OCI-M2 (cell line): Measurements from ENCODE around the gene AFG3L2.

Experiments
- DNase-seq: peaks from one replicate; lab custom pipeline; 2025; ENCODE audit not compliant: unreplicated experiment; lab: John Stamatoyannopoulos, UW

AFG3L2 gene

DNA sequence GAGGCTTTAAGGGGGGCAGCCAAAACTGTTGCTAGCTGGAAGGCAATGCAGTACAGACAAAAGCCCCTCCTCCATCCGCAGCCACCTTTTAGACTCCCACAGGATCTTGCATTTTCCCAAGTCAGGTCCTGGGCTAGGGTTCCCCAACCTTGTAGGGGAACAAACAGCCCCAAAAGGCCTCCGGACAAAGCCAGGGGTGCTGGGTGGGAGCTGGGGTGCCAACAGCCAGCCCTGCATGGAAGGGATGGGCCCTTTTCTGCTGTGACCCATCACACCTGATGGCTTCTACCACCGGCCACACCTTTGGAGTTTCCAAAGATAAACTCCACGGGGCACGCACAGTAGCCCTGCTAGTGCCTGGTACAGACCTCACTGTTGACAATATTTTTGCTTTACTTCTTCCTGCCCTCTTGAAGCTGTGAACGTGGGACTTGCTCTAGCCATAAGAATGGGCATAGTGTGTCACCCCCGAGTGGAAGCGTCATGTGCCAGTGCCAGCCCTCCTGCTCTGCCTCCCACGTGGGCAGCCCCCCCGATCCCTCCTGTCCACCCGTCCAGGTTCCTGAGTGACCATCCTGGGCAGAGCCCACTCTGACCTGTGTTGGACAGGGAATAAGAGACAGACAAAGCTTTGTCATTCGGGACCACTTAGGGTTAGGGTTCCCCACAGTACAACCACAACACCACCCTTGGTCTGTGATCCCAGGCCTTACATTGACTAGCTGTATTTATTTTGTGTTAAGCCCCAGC is 50.1 kb downstream of the AFG3L2 start:
- no peak for DNase-seq

DNA sequence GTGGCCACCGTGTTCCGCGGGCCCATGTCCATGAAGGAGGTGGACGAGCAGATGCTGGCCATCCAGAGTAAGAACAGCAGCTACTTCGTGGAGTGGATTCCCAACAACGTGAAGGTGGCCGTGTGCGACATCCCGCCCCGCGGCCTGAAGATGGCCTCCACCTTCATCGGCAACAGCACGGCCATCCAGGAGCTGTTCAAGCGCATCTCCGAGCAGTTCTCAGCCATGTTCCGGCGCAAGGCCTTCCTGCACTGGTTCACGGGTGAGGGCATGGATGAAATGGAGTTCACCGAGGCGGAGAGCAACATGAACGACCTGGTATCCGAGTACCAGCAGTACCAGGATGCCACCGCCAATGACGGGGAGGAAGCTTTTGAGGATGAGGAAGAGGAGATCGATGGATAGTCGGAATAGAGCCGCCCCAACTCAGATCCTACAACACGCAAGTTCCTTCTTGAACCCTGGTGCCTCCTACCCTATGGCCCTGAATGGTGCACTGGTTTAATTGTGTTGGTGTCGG is 51.2 kb downstream of the AFG3L2 start:
- DNase-seq = no peak

DNA sequence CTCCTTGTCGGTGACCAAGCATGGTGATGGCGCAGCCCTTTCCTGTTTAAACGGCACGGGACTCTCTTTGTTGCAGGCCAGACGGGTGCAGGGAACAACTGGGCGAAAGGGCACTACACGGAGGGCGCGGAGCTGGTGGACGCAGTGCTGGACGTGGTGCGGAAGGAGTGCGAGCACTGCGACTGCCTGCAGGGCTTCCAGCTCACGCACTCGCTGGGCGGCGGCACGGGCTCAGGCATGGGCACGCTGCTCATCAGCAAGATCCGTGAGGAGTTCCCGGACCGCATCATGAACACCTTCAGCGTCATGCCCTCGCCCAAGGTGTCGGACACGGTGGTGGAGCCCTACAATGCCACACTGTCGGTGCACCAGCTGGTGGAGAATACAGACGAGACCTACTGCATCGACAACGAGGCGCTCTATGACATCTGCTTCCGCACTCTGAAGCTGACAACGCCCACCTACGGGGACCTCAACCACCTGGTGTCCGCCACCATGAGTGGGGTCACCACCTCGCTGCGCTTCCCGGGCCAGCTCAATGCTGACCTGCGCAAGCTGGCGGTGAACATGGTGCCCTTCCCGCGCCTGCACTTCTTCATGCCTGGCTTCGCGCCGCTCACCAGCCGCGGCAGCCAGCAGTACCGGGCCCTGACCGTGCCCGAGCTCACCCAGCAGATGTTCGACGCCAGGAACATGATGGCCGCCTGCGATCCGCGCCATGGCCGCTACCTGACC is 51.9 kb downstream of the AFG3L2 start:
- no peak for DNase-seq

DNA sequence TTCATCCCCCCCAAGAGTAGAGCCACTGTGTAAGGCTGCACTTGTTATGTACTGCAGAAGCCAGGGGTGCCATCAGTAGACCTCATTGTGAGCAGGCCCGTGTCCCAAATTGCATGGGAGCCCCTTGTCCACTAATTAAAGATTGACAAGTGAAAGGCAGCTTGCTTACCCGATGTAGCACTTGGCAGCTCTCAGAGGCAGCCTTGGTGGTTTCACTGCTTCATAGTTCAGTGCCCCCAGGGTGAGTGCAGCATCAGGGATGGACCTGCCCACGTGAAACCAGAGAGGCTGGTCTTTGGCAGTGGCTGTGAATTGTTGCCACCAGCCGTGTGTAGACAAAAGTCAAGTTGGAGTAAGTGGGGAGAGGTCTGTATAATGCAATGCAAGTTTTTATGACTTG is 55.7 kb downstream of the AFG3L2 start:
- DNase-seq = no peak

DNA sequence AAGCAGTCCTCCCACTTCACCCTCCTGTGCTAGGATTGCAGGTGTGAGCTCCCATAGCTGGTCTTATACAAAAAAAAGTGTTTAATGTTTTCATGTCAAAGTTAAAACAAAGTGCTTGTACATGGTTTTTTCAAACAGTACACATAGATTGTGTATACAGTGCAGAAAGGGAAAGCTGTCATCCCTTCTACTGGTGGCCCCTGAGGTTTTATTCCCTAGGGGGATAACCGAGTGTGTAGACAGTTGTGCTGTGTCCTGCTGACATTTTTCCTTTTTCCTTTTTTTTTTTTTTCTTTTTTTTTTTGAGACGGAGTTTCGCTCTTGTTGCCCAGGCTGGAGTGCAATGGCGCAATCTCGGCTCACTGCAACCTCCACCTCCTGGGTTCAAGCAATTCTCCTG is 58.2 kb downstream of the AFG3L2 start:
- no peak for DNase-seq

DNA sequence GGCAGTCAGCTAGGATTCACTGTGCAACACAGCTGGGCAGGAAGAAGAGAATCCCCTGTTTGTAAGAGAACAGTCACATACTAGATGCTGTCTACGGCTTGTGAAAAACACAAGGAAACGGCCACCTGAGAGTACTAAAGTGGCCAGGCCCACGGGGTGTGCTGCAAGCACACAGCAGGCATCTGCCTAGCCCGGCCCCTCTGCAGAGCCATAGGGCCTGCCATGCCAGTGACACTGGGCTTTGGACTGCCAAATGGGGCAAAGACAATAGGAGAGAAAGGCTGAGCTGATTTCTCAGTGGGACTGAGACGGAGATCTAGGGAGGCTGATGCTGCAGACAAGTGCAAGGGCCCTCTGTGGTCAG is 58.7 kb downstream of the AFG3L2 start:
- DNase-seq = no peak

DNA sequence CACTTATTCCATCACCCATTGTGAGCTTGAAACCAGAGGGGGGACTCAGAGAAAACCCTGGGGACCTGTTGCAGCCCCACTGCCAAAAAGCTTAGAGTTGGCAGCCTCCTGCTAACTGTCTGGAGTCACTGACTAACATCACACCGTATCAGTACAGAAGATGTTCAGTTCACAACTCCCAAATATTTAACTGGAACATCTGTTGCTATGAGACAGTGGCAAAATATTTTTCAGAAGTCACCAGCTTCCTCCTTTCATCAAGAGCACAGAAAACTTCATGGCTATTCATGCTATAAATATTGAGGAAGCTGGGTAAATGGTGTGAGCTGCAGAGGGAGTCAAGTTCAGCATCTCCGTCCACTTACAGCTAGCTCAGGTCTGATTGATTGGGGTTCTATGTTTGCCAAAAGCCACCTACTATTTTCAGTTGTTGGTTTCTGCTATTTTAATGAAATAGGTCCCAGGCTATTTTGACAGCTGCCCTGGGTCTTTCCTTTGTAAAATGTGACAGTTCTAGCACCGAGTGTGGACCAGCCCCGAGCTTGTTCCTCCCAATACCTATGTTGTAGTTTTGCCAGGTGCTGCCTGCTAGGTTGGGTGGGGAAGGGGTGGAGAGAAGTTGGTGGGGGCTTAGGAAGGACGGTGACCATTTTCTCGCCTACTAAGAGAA is 59.2 kb downstream of the AFG3L2 start:
- no peak for DNase-seq

DNA sequence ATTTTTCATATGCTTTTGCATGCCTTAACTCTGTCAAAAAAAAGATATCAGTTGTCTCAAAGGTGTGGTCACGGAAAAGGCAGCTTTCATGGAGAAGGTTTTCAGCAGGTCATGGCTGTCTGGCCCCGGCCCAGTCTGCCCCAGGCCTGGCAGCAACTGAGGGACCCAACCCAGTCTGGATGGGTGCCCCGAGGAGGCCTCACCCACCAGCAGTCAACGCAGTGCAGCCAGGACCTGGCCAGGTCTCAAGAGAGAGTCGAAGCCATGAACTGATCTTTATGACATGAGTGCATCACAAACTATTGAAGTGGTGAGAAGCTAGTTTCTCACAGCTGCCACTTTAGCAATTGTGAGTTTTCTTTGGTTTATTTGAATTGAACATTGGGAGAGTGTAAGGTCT is 61.1 kb downstream of the AFG3L2 start:
- DNase-seq = no peak

DNA sequence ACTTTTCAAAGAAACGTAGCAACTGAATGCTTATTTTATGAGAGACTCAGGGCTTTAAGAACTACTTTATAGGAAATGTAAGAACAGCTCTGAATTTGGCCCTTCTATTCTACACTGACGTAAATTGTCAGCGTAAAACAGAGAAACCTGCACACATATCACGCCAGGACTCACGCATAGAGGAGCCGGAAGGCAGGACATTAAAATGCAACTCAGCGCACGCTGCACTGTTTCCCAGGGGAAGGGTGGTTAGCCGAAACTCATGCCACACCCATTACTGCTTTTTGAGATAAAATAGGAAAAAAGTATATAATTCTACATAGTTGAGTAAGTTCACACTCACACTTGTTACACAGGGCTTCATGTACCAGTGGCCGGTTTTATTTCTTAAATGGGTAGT is 61.5 kb downstream of the AFG3L2 start:
- no peak for DNase-seq

DNA sequence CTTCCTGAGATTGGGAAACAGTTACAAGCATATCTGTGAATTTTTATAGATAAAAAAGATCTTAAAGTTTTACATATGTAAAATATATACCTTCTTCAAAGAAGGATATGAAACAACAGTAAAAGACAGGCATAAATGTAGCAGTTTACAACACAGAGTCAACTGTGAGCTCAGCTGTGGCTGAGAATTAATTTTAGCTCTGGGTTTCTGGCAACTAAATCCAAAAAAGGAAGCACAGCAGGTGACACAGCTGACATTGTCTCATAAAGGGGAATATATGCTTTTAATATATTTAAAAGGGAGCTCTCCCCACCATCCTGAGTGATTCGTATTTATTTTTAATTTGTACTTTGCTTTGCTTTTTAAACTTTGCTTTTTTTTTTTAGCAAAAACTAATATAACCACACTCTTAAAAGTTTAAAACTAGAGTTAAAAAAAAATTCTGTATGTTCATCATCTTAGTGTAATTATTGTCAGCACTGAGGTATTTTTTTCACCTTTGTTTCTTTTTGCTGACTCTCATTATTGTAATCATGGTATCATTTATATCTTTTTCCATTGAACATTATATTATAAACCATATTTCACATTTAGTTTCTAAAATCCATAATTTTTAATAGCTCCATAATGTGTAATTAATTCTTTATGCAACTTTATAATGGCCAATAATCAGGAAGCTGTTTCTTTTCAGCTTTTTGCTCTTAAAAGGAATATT is 62.3 kb downstream of the AFG3L2 start:
- DNase-seq = no peak

DNA sequence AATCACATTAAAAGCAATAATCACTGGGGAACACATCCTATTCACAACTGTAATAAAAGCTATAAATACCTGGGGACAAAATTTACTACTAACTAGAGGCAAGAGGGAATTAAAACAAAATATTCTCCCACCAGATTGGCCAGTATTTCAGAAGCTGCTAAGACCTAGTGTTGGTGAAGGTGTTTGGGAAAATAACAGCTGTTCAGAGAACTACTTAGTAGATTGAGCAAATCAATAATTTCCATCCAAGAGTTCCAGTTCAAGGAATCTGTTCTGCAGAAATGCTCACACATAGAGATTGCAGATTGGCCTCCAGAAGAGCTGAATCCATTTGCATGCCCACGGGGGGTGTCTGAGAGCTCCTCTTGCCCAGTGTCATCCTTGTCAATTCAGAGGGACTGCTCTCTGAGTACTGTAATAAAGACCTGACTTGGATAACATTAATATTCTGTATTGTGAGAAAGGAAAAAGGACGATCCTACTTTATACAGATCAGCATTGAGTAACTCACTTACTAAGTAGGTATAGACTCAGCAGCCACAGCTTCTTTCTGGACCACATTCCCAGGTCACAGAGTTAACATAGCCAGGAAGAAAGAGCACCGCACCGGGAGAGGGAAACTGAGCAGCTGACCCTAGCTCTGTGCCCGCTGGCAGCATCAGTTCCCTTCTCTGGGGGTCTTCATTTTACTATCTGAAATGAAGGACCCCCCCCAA is 63.3 kb downstream of the AFG3L2 start:
- DNase-seq = no peak

DNA sequence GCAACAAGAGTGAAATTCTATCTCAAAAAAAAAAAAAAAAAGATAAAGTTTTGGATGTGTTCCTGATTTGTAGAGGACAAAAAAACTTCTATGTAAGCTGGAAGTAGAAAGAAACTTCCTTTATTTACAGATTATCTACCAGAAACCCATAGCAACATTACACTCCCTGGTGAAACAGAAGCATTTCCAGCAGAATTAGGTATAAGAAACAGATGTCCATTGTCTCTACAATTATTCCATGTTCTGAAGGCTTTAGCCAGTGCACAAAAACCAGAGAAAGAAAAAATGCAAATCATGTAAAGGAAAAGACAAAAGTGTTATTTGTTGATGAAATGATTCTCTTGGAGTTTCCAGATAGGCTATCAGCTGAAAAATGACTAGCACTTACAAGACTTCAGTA is 64.1 kb downstream of the AFG3L2 start:
- no peak for DNase-seq

DNA sequence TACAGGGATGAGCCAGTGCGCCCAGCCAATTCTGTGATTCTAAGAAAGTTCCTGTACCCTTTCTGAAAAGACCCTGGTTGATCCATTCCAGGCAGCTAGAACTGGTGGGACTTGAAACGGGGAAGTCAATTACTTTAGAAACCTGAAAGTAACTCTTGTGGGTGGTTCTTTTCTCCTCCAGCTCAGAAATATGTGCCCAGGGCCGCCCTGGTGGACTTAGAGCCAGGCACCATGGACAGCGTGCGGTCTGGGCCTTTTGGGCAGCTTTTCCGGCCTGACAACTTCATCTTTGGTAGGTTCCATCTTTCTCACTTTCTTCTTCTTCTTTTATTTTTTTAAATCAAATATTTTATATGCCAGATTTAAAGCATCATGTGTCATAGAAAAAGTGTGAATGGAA is 66.3 kb downstream of the AFG3L2 start:
- DNase-seq = no peak

DNA sequence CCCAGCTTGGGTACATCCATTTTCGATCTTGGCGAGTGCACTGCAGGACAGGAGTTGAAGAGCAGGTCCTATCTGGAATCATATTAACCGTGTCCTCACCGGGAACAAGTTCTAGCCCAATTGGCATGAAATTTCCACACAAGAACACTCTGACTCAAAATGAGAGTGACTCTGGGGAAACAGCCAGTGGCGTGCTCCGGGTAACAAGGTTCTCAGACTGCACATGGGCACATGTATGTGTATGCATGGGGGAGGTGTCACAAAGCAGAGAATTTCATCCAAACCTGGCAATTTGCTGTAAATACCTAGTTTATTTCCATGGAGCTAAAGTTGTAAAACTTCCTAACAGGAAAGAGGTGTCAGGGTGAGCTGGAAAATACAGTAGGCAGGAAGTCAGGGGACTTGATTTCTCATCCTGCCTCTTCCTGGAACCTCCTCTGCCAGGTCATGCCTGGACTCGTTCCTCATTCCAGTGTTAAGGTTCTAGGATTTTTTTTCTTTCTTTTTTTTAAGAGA is 67.3 kb downstream of the AFG3L2 start:
- DNase-seq = no peak

DNA sequence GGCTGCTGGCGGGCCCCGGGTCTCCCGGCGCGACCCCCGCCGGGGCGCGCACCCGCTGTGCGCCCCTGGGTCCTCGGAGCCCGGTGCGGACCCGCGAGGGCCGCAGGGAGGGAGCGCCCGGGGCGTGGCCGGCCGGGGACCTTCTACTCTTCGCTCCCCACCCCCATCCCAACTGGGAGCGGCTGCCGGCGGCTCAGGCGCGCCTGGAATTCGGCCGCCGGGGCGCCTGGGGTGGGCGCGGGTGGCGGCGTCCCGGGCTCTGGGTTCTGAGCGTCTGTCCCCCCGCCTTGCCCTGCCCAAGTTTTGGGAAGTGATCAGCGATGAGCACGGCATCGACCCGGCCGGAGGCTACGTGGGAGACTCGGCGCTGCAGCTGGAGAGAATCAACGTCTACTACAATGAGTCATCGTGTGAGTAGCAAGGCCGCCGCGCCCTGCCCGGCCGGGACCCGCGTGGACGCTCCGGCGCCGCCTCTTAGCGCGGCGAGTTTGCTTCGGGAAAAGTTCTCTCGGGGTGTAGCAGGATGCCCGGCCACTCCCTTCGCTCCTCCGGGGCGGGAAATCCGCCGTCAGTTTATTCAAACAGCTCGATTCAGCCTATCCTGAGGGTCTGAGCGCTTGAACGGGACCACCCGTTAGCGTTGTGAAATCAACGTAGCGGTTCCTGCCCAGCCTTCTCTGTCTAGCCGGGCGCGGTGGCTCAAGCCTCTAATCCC is 68.5 kb downstream of the AFG3L2 start:
- no peak for DNase-seq

DNA sequence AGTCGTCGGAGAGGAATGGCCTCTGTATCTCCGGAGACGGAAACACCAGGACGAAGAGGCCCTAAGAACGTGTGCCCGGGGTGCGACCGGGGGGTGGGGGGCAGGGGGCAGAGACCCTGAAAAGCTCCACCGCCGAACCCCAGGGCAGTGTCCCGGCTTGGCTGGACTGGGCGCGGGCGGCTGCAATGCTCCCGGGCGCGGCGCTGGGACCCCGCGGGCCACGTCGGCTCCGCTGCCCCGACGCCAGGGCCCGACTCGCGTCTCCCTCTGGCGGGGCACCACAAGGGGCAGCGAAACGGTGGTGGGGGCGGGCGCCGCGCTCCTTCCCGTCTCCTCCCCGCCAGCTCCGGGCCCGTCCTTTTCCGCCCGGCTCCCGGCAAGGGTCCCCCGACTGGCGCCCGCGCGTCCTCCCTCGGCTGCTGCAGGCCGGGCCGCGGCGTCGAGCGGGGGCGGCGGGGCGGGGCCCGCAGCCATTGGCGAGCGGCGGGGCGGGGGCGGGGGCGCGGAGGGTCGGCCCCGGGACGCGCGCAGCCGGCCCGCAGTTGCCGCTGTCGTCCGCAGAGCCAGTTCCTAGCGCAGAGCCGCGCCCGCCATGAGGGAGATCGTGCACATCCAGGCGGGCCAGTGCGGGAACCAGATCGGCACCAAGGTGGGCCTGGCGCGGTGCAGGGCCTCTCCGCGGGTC is 69.2 kb downstream of the AFG3L2 start, which contains the start of gene TUBB6:
TUBB6 (plus strand) TSS at position 541 of the 685 bp plus-strand sequence; CDS start at position 593, 52 bp downstream.
- no peak for DNase-seq

DNA sequence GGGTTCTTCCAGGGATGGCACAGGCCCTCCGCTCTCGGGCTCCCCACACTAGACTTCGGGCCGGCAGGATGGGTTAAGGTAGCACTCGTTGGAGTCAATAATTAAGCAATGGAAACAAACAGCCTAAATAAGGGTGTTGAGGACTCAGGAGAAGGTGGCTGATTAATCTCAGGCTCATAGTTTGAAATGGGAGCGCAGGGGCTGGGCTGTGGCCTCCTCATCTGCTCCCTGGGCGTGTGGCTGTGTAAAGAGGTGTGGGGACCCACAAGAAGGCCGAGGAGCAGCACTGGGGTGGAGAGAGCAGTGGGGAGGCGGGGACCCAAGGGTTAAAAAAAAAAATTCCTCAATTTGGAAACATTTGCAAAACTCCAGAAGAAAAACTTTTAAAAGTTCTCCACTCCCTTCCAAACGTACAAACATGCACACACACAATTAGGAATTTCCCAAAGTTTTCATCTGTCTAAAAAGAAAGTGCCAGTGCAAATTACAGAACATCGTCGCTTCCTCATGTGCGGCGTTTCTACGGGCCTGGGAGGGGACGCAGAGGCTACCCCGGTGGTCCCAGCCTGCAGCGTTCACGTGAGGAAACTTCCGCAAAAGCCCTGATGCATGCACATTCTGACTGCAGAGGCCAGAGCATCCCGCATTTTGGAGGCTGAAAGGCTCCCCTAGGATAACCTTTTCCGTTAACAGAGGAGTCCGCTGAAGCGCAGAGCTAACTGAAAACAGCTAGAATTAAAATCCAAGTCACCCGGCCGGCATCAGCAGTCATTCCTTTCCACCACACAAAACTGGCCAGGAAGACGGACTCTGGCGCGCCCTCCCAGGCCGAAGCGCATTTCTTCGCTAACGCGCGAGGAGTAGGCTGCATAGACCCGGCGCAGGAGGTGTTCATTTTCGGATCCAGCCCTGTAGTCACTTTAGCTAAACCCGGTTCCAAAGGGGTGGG is 70.0 kb downstream of the AFG3L2 start:
- DNase-seq = no peak
